OCI-LY3 (cell line): ENCODE measurements around the gene NACC1.

Experiments used
- H2AFZ ChIP-seq: fragments of 200-600, 300-600 bp; shearing (Covaris generic); 2 replicates; pipeline ENCODE4 v1.6.0; 2014; ENCODE audit warnings: antibody characterized with exemption, low read depth, low read length
- H3K27ac ChIP-seq: fragments of 200-600, 300-600 bp; sonication (generic); 2 replicates; pipeline ENCODE4 v1.5.1; 2014; ENCODE audit warnings: mild to moderate bottlenecking, low read length, moderate library complexity, mixed read lengths
- H3K27me3 ChIP-seq: fragments of 200-600, 300-600 bp; sonication (generic); 2 replicates; pipeline ENCODE4 v1.6.1; 2014; ENCODE audit warnings: low read depth, low read length, mixed read lengths
- H3K36me3 ChIP-seq: fragments of 200-600, 300-600 bp; sonication (generic); replicated peaks from 2 replicates; pipeline ENCODE3; 2014; ENCODE audit warnings: low read depth, low read length, mixed read lengths
- H3K4me1 ChIP-seq: fragments of 300-600, 200-600 bp; sonication (generic); 2 replicates; pipeline ENCODE4 v1.6.1; 2014; ENCODE audit warnings: low read length, mixed read lengths
- H3K4me2 ChIP-seq: fragments of 200-600, 300-600 bp; sonication (generic); 2 replicates; pipeline ENCODE4 v1.6.1; 2014; ENCODE audit warnings: low read length, mixed read lengths
- H3K4me3 ChIP-seq: fragments of 300-600, 200-600 bp; sonication (generic); 2 replicates; pipeline ENCODE4 v1.5.1; 2014; ENCODE audit warnings: antibody characterized with exemption, mild to moderate bottlenecking, low read length, moderate library complexity
- H3K79me2 ChIP-seq: fragments of 300-600, 200-600 bp; shearing (Covaris generic); 2 replicates; pipeline ENCODE4 v1.6.1; 2014; ENCODE audit warnings: mild to moderate bottlenecking, low read length, mixed read lengths
- H3K9ac ChIP-seq: fragments of 300-600, 200-600 bp; shearing (Covaris generic); 2 replicates; pipeline ENCODE4 v1.6.0; 2014; ENCODE audit warnings: mild to moderate bottlenecking, low read length, moderate library complexity
- H3K9me3 ChIP-seq: fragments of 200-600, 300-600 bp; shearing (Covaris generic); 2 replicates; pipeline ENCODE4 v1.6.1; 2014; ENCODE audit warnings: low read length, mixed read lengths; ENCODE audit not compliant: insufficient read depth
- H4K20me1 ChIP-seq: fragments of 200-600, 300-600 bp; sonication (generic); 2 replicates; pipeline ENCODE4 v1.6.1; 2016; ENCODE audit warnings: low read length, mixed read lengths; ENCODE audit not compliant: insufficient read depth
- EZH2phosphoT487 ChIP-seq: fragments of 200-600 bp; shearing (Covaris generic); IDR thresholded peaks from 2 replicates; pipeline ENCODE4 v1.6.1; 2018; ENCODE audit warnings: antibody characterized with exemption, mixed run types, low read depth
- TF ChIP-seq, protein P1 (sequence below): fragments of 200-600, 300-600 bp; sonication (generic); IDR thresholded peaks from 2 replicates; pipeline ENCODE4 v1.5.1; 2014; ENCODE audit warnings: antibody characterized with exemption, low read length, low read depth

NACC1 gene

GRCh38 chr19:13102666-13103580, 15.1 kb upstream of the NACC1 start, which contains the start of gene LYL1:
LYL1 (minus strand) TSS chr19:13102858; CDS start chr19:13101171, 1,687 bp downstream.
- Histone ChIP-seq H3K27me3 (no peaks in the 10 kb centered on the region), H3K36me3 (peaks cover 24% of the 10 kb centered on the region), H3K79me2 (peaks cover 15% of the 10 kb centered on the region), H4K20me1 (peaks cover 5% of the 10 kb centered on the region; the same call in 1 of the 2 replicates), H3K27ac (peak within 1 kb of the TSS; percentile 99), H2AFZ (peak within 1 kb of the TSS; percentile 64; the same call in 1 of the 2 replicates), H3K9me3 (no peaks in the 10 kb centered on the region), H3K4me2 (peak within 1 kb of the TSS; percentile 100), H3K9ac (peak within 1 kb of the TSS; percentile 92), H3K4me3 (peak within 1 kb of the TSS; percentile 90), H3K4me1 (peaks cover 50% of the 10 kb centered on the region)
- TF ChIP-seq, protein P1, sequence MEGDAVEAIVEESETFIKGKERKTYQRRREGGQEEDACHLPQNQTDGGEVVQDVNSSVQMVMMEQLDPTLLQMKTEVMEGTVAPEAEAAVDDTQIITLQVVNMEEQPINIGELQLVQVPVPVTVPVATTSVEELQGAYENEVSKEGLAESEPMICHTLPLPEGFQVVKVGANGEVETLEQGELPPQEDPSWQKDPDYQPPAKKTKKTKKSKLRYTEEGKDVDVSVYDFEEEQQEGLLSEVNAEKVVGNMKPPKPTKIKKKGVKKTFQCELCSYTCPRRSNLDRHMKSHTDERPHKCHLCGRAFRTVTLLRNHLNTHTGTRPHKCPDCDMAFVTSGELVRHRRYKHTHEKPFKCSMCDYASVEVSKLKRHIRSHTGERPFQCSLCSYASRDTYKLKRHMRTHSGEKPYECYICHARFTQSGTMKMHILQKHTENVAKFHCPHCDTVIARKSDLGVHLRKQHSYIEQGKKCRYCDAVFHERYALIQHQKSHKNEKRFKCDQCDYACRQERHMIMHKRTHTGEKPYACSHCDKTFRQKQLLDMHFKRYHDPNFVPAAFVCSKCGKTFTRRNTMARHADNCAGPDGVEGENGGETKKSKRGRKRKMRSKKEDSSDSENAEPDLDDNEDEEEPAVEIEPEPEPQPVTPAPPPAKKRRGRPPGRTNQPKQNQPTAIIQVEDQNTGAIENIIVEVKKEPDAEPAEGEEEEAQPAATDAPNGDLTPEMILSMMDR = no peak
- TF ChIP-seq EZH2phosphoT487 = no peak

DNA sequence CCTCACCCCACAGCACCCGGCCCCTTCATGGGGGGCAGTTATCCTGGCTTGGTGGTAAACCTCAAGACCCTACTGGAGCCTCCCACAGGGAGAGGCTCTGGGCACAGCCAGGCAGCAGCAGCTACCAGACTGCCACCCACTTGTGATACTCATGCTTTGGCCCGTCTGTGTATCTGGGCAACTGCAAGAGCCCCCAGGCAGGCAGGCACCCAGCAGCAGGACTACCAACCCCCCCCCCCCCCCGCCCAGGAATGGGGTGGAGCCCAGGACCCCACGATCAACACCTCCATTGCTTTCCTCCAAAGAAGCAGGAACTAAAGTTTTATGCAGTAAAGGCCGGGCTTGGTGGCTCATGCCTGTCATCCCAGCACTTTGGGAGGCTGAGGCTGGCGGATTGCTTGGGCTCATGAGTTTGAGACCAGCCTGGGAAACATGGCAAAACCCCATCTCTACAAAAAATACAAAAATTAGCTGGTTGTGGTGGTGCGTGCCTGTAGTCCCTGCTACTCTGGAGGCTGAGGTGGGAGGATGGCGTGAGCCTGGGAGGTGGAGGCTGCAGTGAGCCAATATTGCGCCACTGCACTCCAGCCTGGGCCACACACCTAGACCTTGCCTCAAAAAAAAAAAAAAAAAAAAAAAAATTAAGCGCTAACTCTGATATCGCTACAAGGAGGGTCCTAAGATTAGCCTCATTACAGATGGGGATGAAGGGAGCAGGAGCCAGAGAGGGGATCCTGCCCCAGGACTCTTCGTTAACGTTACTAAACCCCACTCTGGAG, 14.3 kb upstream of the NACC1 start:
- TF ChIP-seq EZH2phosphoT487 = no peak
- TF ChIP-seq, protein P1 = no peak
- Histone ChIP-seq H3K9ac (peak overlapping the region; percentile 92), H3K4me3 (peak overlapping the region; percentile 90), H4K20me1 (peaks cover 5% of the 10 kb centered on the region; the same call in 1 of the 2 replicates), H3K4me2 (peak overlapping the region; percentile 100), H3K27ac (peak overlapping the region; percentile 99), H2AFZ (no peak overlapping the region; the same call in 1 of the 2 replicates), H3K4me1 (peaks cover 50% of the 10 kb centered on the region), H3K27me3 (no peaks in the 10 kb centered on the region), H3K9me3 (no peaks in the 10 kb centered on the region), H3K36me3 (peaks cover 21% of the 10 kb centered on the region), H3K79me2 (peaks cover 15% of the 10 kb centered on the region)

DNA sequence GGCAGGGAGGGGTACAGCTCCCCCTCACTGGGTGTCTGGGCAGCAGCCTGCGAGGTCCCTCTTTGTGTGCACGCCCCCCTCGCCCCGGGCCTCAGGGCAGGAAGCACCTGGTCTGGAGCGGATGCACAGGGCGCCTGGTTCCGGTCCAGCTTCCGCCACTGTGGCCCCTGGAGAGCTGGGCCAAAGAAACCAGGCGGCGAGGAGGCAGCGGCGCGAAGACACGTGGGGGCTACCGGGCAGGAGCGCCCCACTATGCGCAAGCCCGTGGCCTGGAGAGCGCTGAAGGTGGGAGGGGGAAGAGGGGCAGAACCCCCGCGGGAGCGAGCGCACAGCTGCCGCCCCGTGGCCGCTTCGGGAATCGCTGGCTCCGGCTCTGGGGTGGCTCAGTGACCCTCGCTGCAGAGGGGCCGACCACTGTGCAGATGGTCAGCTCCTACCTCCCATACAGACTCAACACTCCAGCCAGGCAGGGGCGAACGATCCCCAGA, 13.7 kb upstream of the NACC1 start:
- H3K4me2 ChIP-seq = peak overlapping the region; percentile 100
- H3K4me3 ChIP-seq = peak overlapping the region; percentile 76
- H3K79me2 ChIP-seq = peaks cover 15% of the 10 kb centered on the region
- TF ChIP-seq EZH2phosphoT487 = no peak
- TF ChIP-seq, protein P1 = peak; percentile 91
- peak overlapping the region; percentile 72 for H2AFZ ChIP-seq
- H3K27me3 ChIP-seq = no peaks in the 10 kb centered on the region
- no peaks in the 10 kb centered on the region for H3K9me3 ChIP-seq
- H3K27ac ChIP-seq = peak overlapping the region; percentile 99
- peaks cover 5% of the 10 kb centered on the region; the same call in 1 of the 2 replicates for H4K20me1 ChIP-seq
- peaks cover 18% of the 10 kb centered on the region for H3K36me3 ChIP-seq
- H3K9ac ChIP-seq = peak overlapping the region; percentile 69
- peaks cover 50% of the 10 kb centered on the region for H3K4me1 ChIP-seq
